GM18907 (cell line): ENCODE results near the gene ETFRF1.
A peak's percentile ranks its signal among the peaks of the same experiment; 100 is the strongest.

Experiments used
- ATAC-seq: cut with Tn5 transposase; IDR thresholded peaks from one replicate; pipeline ENCODE4 v1.9.1; 2021; ENCODE audit warnings: mild to moderate bottlenecking, moderate library complexity; ENCODE audit not compliant: unreplicated experiment

The ETFRF1 gene

GRCh38 chr12:25195056-25195971, at the start of gene ETFRF1, which contains the start of gene DNAI7:
ETFRF1 (plus strand) TSS chr12:25195237; CDS start chr12:25203957, 8,720 bp downstream.
DNAI7 (minus strand) TSS chr12:25195160; CDS start chr12:25195078, 82 bp downstream.
- ATAC-seq = peak; percentile 94

- ATAC-seq = no peak
These were observed 48.4 kb upstream of the ETFRF1 start for GRCh38 chr12:25146686-25147085.

- ATAC-seq = no peak
These were observed 43.6 kb upstream of the ETFRF1 start for GRCh38 chr12:25151476-25151875.

- ATAC-seq = no peak
These were observed 43.0 kb upstream of the ETFRF1 start for GRCh38 chr12:25152055-25152454.

GRCh38 chr12:25155022-25155576, 39.9 kb upstream of the ETFRF1 start:
- peak; percentile 49 for ATAC-seq

GRCh38 chr12:25156061-25156460, 39.0 kb upstream of the ETFRF1 start:
- ATAC-seq = no peak

- ATAC-seq = no peak
These were observed 32.2 kb upstream of the ETFRF1 start for GRCh38 chr12:25162866-25163265.

GRCh38 chr12:25182765-25183164, 12.3 kb upstream of the ETFRF1 start:
- no peak for ATAC-seq

GRCh38 chr12:25184132-25184531, 10.9 kb upstream of the ETFRF1 start:
- ATAC-seq = no peak

GRCh38 chr12:25186038-25186787, 8.8 kb upstream of the ETFRF1 start:
- peak; percentile 48 for ATAC-seq

- ATAC-seq = peak; percentile 77
These were observed 8.1 kb upstream of the ETFRF1 start for GRCh38 chr12:25186788-25187402.

- ATAC-seq = no peak
These were observed 7.3 kb upstream of the ETFRF1 start for GRCh38 chr12:25187781-25188180.

GRCh38 chr12:25189656-25190055, 5.4 kb upstream of the ETFRF1 start:
- no peak for ATAC-seq

- ATAC-seq = no peak
These were observed 4.2 kb upstream of the ETFRF1 start for GRCh38 chr12:25190793-25191192.

- ATAC-seq = no peak
These were observed 823 bp upstream of the ETFRF1 start for GRCh38 chr12:25194214-25194613.

- ATAC-seq = no peak
These were observed 348 bp upstream of the ETFRF1 start for GRCh38 chr12:25194722-25195055.

GRCh38 chr12:25197608-25198007, 2.6 kb downstream of the ETFRF1 start:
- ATAC-seq = no peak

GRCh38 chr12:25200703-25201102, 5.7 kb downstream of the ETFRF1 start:
- ATAC-seq = no peak

- no peak for ATAC-seq
These were observed 7.1 kb downstream of the ETFRF1 start for GRCh38 chr12:25202137-25202536.

GRCh38 chr12:25207411-25207810, 12.4 kb downstream of the ETFRF1 start:
- no peak for ATAC-seq

GRCh38 chr12:25207846-25208245, 12.8 kb downstream of the ETFRF1 start:
- ATAC-seq = no peak
